Measurements from ENCODE around the gene ZBTB40.

The ZBTB40 gene

GRCh38 chr1:22533244-22533895 lies 81.7 kb downstream of the ZBTB40 start:
- Histone ChIP-seq H3K4me1 (ENCODE audit: control insufficient read depth in 2 of 2, insufficient read depth in 2 of 2, low read length in 2 of 2) (peaks cover 0 to 3% of the 10 kb centered on the region in 2 donors), H3K9me3 (ENCODE audit: control insufficient read depth in 2 of 2, low read length in 2 of 2) (no peaks in the 10 kb centered on the region), H3K4me3 (ENCODE audit: low read length in 2 of 2) (no peak overlapping the region), H3K27ac (ENCODE audit: low read depth in 2 of 2, low read length in 2 of 2) (no peak overlapping the region), H3K9ac (ENCODE audit: low read depth in 1 of 2, low read length in 2 of 2) (no peak overlapping the region), H3K27me3 (ENCODE audit: control insufficient read depth in 2 of 2, insufficient read depth in 2 of 2, low read length in 2 of 2) (no peaks in the 10 kb centered on the region), H3K36me3 (ENCODE audit: control insufficient read depth in 2 of 2, insufficient read depth in 2 of 2, low read length in 2 of 2) (peaks cover 2 to 8% of the 10 kb centered on the region in 2 donors)

GRCh38 chr1:22534951-22535350 lies 83.3 kb downstream of the ZBTB40 start:
- no peak overlapping the region for H3K4me3 ChIP-seq (ENCODE audit: low read length in 2 of 2)
- no peak overlapping the region for H3K27ac ChIP-seq (ENCODE audit: low read depth in 2 of 2, low read length in 2 of 2)
- H3K27me3 ChIP-seq (ENCODE audit: control insufficient read depth in 2 of 2, insufficient read depth in 2 of 2, low read length in 2 of 2), result no peaks in the 10 kb centered on the region
- H3K4me1 ChIP-seq (ENCODE audit: control insufficient read depth in 2 of 2, insufficient read depth in 2 of 2, low read length in 2 of 2), result peaks cover 0 to under 1% of the 10 kb centered on the region in 2 donors
- H3K36me3 ChIP-seq (ENCODE audit: control insufficient read depth in 2 of 2, insufficient read depth in 2 of 2, low read length in 2 of 2), result peaks cover 2 to 4% of the 10 kb centered on the region in 2 donors
- H3K9me3 ChIP-seq (ENCODE audit: control insufficient read depth in 2 of 2, low read length in 2 of 2), result no peaks in the 10 kb centered on the region
- no peak overlapping the region for H3K9ac ChIP-seq (ENCODE audit: low read depth in 1 of 2, low read length in 2 of 2)

- no peak overlapping the region for H3K27ac ChIP-seq (ENCODE audit: low read depth in 2 of 2, low read length in 2 of 2)
These were observed 83.7 kb downstream of the ZBTB40 start for GRCh38 chr1:22535399-22535798.

GRCh38 chr1:22536506-22536905 lies 84.9 kb downstream of the ZBTB40 start:
- Histone ChIP-seq H3K4me3 (ENCODE audit: low read length in 2 of 2) (no peak overlapping the region), H3K36me3 (ENCODE audit: control insufficient read depth in 2 of 2, insufficient read depth in 2 of 2, low read length in 2 of 2) (peaks cover 2 to 4% of the 10 kb centered on the region in 2 donors), H3K27me3 (ENCODE audit: control insufficient read depth in 2 of 2, insufficient read depth in 2 of 2, low read length in 2 of 2) (no peaks in the 10 kb centered on the region), H3K9ac (ENCODE audit: low read depth in 1 of 2, low read length in 2 of 2) (no peak overlapping the region), H3K4me1 (ENCODE audit: control insufficient read depth in 2 of 2, insufficient read depth in 2 of 2, low read length in 2 of 2) (no peaks in the 10 kb centered on the region), H3K27ac (ENCODE audit: low read depth in 2 of 2, low read length in 2 of 2) (no peak overlapping the region), H3K9me3 (ENCODE audit: control insufficient read depth in 2 of 2, low read length in 2 of 2) (no peaks in the 10 kb centered on the region)

More at GRCh38 chr1:22535399-22535798, 83.7 kb downstream of the ZBTB40 start:
- Histone ChIP-seq H3K9ac (ENCODE audit: low read depth in 1 of 2, low read length in 2 of 2) (no peak overlapping the region), H3K4me1 (ENCODE audit: control insufficient read depth in 2 of 2, insufficient read depth in 2 of 2, low read length in 2 of 2) (no peaks in the 10 kb centered on the region), H3K27me3 (ENCODE audit: control insufficient read depth in 2 of 2, insufficient read depth in 2 of 2, low read length in 2 of 2) (no peaks in the 10 kb centered on the region), H3K36me3 (ENCODE audit: control insufficient read depth in 2 of 2, insufficient read depth in 2 of 2, low read length in 2 of 2) (peaks cover 2 to 4% of the 10 kb centered on the region in 2 donors), H3K4me3 (ENCODE audit: low read length in 2 of 2) (no peak overlapping the region), H3K9me3 (ENCODE audit: control insufficient read depth in 2 of 2, low read length in 2 of 2) (no peaks in the 10 kb centered on the region)

- Histone ChIP-seq H3K36me3 (ENCODE audit: control insufficient read depth in 2 of 2, insufficient read depth in 2 of 2, low read length in 2 of 2) (peaks cover 2 to 4% of the 10 kb centered on the region in 2 donors), H3K27ac (ENCODE audit: low read depth in 2 of 2, low read length in 2 of 2) (no peak overlapping the region), H3K4me1 (ENCODE audit: control insufficient read depth in 2 of 2, insufficient read depth in 2 of 2, low read length in 2 of 2) (no peaks in the 10 kb centered on the region), H3K4me3 (ENCODE audit: low read length in 2 of 2) (no peak overlapping the region), H3K9ac (ENCODE audit: low read depth in 1 of 2, low read length in 2 of 2) (no peak overlapping the region), H3K9me3 (ENCODE audit: control insufficient read depth in 2 of 2, low read length in 2 of 2) (no peaks in the 10 kb centered on the region), H3K27me3 (ENCODE audit: control insufficient read depth in 2 of 2, insufficient read depth in 2 of 2, low read length in 2 of 2) (no peaks in the 10 kb centered on the region)
These were observed 85.9 kb downstream of the ZBTB40 start for GRCh38 chr1:22537441-22538139.

- no peaks in the 10 kb centered on the region for H3K9me3 ChIP-seq (ENCODE audit: control insufficient read depth in 2 of 2, low read length in 2 of 2)
- no peak overlapping the region for H3K9ac ChIP-seq (ENCODE audit: low read depth in 1 of 2, low read length in 2 of 2)
- H3K27ac ChIP-seq (ENCODE audit: low read depth in 2 of 2, low read length in 2 of 2), result no peak overlapping the region
- H3K27me3 ChIP-seq (ENCODE audit: control insufficient read depth in 2 of 2, insufficient read depth in 2 of 2, low read length in 2 of 2), result peaks cover 0 to 2% of the 10 kb centered on the region in 2 donors
- peaks cover 0 to 2% of the 10 kb centered on the region in 2 donors for H3K36me3 ChIP-seq (ENCODE audit: control insufficient read depth in 2 of 2, insufficient read depth in 2 of 2, low read length in 2 of 2)
- no peak overlapping the region for H3K4me3 ChIP-seq (ENCODE audit: low read length in 2 of 2)
- no peaks in the 10 kb centered on the region for H3K4me1 ChIP-seq (ENCODE audit: control insufficient read depth in 2 of 2, insufficient read depth in 2 of 2, low read length in 2 of 2)
These were observed 88.0 kb downstream of the ZBTB40 start for GRCh38 chr1:22539510-22540118.

- Histone ChIP-seq H3K27me3 (ENCODE audit: control insufficient read depth in 2 of 2, insufficient read depth in 2 of 2, low read length in 2 of 2) (peaks cover 0 to 2% of the 10 kb centered on the region in 2 donors), H3K4me3 (ENCODE audit: low read length in 2 of 2) (no peak overlapping the region), H3K27ac (ENCODE audit: low read depth in 2 of 2, low read length in 2 of 2) (no peak overlapping the region), H3K4me1 (ENCODE audit: control insufficient read depth in 2 of 2, insufficient read depth in 2 of 2, low read length in 2 of 2) (no peaks in the 10 kb centered on the region), H3K9ac (ENCODE audit: low read depth in 1 of 2, low read length in 2 of 2) (no peak overlapping the region), H3K9me3 (ENCODE audit: control insufficient read depth in 2 of 2, low read length in 2 of 2) (no peaks in the 10 kb centered on the region), H3K36me3 (ENCODE audit: control insufficient read depth in 2 of 2, insufficient read depth in 2 of 2, low read length in 2 of 2) (peaks cover 0 to 2% of the 10 kb centered on the region in 2 donors)
These were observed 88.7 kb downstream of the ZBTB40 start for GRCh38 chr1:22540337-22540736.

GRCh38 chr1:22542886-22543285 lies 91.2 kb downstream of the ZBTB40 start:
- H3K9me3 ChIP-seq (ENCODE audit: control insufficient read depth in 2 of 2, low read length in 2 of 2), result no peaks in the 10 kb centered on the region
- no peak overlapping the region for H3K9ac ChIP-seq (ENCODE audit: low read depth in 1 of 2, low read length in 2 of 2)
- no peaks in the 10 kb centered on the region for H3K36me3 ChIP-seq (ENCODE audit: control insufficient read depth in 2 of 2, insufficient read depth in 2 of 2, low read length in 2 of 2)
- no peaks in the 10 kb centered on the region for H3K4me1 ChIP-seq (ENCODE audit: control insufficient read depth in 2 of 2, insufficient read depth in 2 of 2, low read length in 2 of 2)
- H3K4me3 ChIP-seq (ENCODE audit: low read length in 2 of 2), result no peak overlapping the region
- H3K27me3 ChIP-seq (ENCODE audit: control insufficient read depth in 2 of 2, insufficient read depth in 2 of 2, low read length in 2 of 2), result peaks cover 5 to 12% of the 10 kb centered on the region in 2 donors
- no peak overlapping the region for H3K27ac ChIP-seq (ENCODE audit: low read depth in 2 of 2, low read length in 2 of 2)

GRCh38 chr1:22543679-22544078 lies 92.0 kb downstream of the ZBTB40 start:
- Histone ChIP-seq H3K36me3 (ENCODE audit: control insufficient read depth in 2 of 2, insufficient read depth in 2 of 2, low read length in 2 of 2) (no peaks in the 10 kb centered on the region), H3K4me1 (ENCODE audit: control insufficient read depth in 2 of 2, insufficient read depth in 2 of 2, low read length in 2 of 2) (no peaks in the 10 kb centered on the region), H3K27ac (ENCODE audit: low read depth in 2 of 2, low read length in 2 of 2) (no peak overlapping the region), H3K9ac (ENCODE audit: low read depth in 1 of 2, low read length in 2 of 2) (no peak overlapping the region), H3K9me3 (ENCODE audit: control insufficient read depth in 2 of 2, low read length in 2 of 2) (no peaks in the 10 kb centered on the region), H3K4me3 (ENCODE audit: low read length in 2 of 2) (no peak overlapping the region), H3K27me3 (ENCODE audit: control insufficient read depth in 2 of 2, insufficient read depth in 2 of 2, low read length in 2 of 2) (peaks cover 8 to 12% of the 10 kb centered on the region in 2 donors)

GRCh38 chr1:22544606-22545005 lies 93.0 kb downstream of the ZBTB40 start:
- no peak overlapping the region for H3K27ac ChIP-seq (ENCODE audit: low read depth in 2 of 2, low read length in 2 of 2)
- H3K27me3 ChIP-seq (ENCODE audit: control insufficient read depth in 2 of 2, insufficient read depth in 2 of 2, low read length in 2 of 2), result peaks cover 8 to 12% of the 10 kb centered on the region in 2 donors
- no peaks in the 10 kb centered on the region for H3K9me3 ChIP-seq (ENCODE audit: control insufficient read depth in 2 of 2, low read length in 2 of 2)

More at GRCh38 chr1:22544606-22545005, 93.0 kb downstream of the ZBTB40 start:
- Histone ChIP-seq H3K9ac (ENCODE audit: low read depth in 1 of 2, low read length in 2 of 2) (no peak overlapping the region), H3K4me1 (ENCODE audit: control insufficient read depth in 2 of 2, insufficient read depth in 2 of 2, low read length in 2 of 2) (no peaks in the 10 kb centered on the region), H3K36me3 (ENCODE audit: control insufficient read depth in 2 of 2, insufficient read depth in 2 of 2, low read length in 2 of 2) (no peaks in the 10 kb centered on the region), H3K4me3 (ENCODE audit: low read length in 2 of 2) (no peak overlapping the region)
